ENCODE measurements around the gene ANKRD11.

Gene ANKRD11

GRCh38 chr16:89317101-89317671 is 173.2 kb downstream of the ANKRD11 start:
- H3K4me3 ChIP-seq (ENCODE audit: low read depth, low read length), result no peak overlapping the region
- no peak for DNase-seq (ENCODE audit: low read depth)
- no peak for TF ChIP-seq CTCF (conservative IDR thresholded peaks at IDR 0.05; ENCODE audit: low read depth, low read length)

GRCh38 chr16:89316701-89317100 is 173.7 kb downstream of the ANKRD11 start:
- H3K4me3 ChIP-seq (ENCODE audit: low read depth, low read length), result no peak overlapping the region
- DNase-seq (ENCODE audit: low read depth), result no peak
- no peak for TF ChIP-seq CTCF (conservative IDR thresholded peaks at IDR 0.05; ENCODE audit: low read depth, low read length)

- DNase-seq (ENCODE audit: low read depth), result peak; percentile 87
- no peak overlapping the region for H3K4me3 ChIP-seq (ENCODE audit: low read depth, low read length)
- TF ChIP-seq CTCF (conservative IDR thresholded peaks at IDR 0.05; ENCODE audit: low read depth, low read length), result no peak
These were observed 174.4 kb downstream of the ANKRD11 start for GRCh38 chr16:89315791-89316581.

- no peak overlapping the region for H3K4me3 ChIP-seq (ENCODE audit: low read depth, low read length)
- no peak for DNase-seq (ENCODE audit: low read depth)
- TF ChIP-seq CTCF (conservative IDR thresholded peaks at IDR 0.05; ENCODE audit: low read depth, low read length), result no peak
These were observed 175.1 kb downstream of the ANKRD11 start for GRCh38 chr16:89315271-89315670.

- DNase-seq (ENCODE audit: low read depth), result no peak
- TF ChIP-seq CTCF (conservative IDR thresholded peaks at IDR 0.05; ENCODE audit: low read depth, low read length), result no peak
- no peak overlapping the region for H3K4me3 ChIP-seq (ENCODE audit: low read depth, low read length)
These were observed 175.5 kb downstream of the ANKRD11 start for GRCh38 chr16:89314854-89315253.

- DNase-seq (ENCODE audit: low read depth), result no peak
- TF ChIP-seq CTCF (conservative IDR thresholded peaks at IDR 0.05; ENCODE audit: low read depth, low read length), result no peak
- H3K4me3 ChIP-seq (ENCODE audit: low read depth, low read length), result no peak overlapping the region
These were observed 176.0 kb downstream of the ANKRD11 start for GRCh38 chr16:89314357-89314756.

- TF ChIP-seq CTCF (conservative IDR thresholded peaks at IDR 0.05; ENCODE audit: low read depth, low read length), result no peak
- no peak overlapping the region for H3K4me3 ChIP-seq (ENCODE audit: low read depth, low read length)
- DNase-seq (ENCODE audit: low read depth), result no peak
These were observed 176.8 kb downstream of the ANKRD11 start for GRCh38 chr16:89313583-89313982.

Data from choroid plexus epithelial cell (primary cell).